GM10248 (cell line): ENCODE measurements around the gene MSI2.

Source experiments
- CTCF ChIA-PET: fragments of 300-600 bp; sonication (Branson Sonifier 250); formaldehyde crosslinking; extraction: SDS; loops from one replicate; lab custom pipeline; 2021; ENCODE audit warnings: antibody characterized with exemption; lab: Yijun Ruan, JAX
- POLR2A ChIA-PET: fragments of 350-650 bp; sonication (Branson Sonifier 250); formaldehyde crosslinking; extraction: SDS; loops from one replicate; lab custom pipeline; 2020; ENCODE audit warnings: antibody characterized with exemption; lab: Yijun Ruan, JAX
- DNase-seq: peaks from one replicate; pipeline ENCODE4 v3.0.0; 2012; ENCODE audit errors: extremely low spot score
- CTCF ChIP-seq: IDR thresholded peaks from 2 replicates; pipeline ENCODE4 v1.5.1; 2012; ENCODE audit warnings: mild to moderate bottlenecking, low read depth; ENCODE audit errors: extremely low read depth, missing control alignments, control extremely low read depth

Gene MSI2

GRCh38 chr17:57234061-57234738, 22.1 kb upstream of the MSI2 start:
- TF ChIP-seq CTCF: no peak
- POLR2A ChIA-PET: no interaction called here
- no peak for DNase-seq
- CTCF ChIA-PET: interaction anchor here (1.7 kb wide), 1 partner anchor 10 kb away, joined by 4 read pairs; no protein-coding TSS in a partner anchor

GRCh38 chr17:57234739-57235092, 21.6 kb upstream of the MSI2 start:
- POLR2A ChIA-PET: no interaction called here
- no peak for TF ChIP-seq CTCF
- CTCF ChIA-PET: interaction anchor here (1.7 kb wide), 1 partner anchor 9 kb away, joined by 4 read pairs; no protein-coding TSS in a partner anchor
- no peak for DNase-seq

- ChIA-PET CTCF (interaction anchor here (1.7 kb wide), 1 partner anchor 9 kb away, joined by 4 read pairs; no protein-coding TSS in a partner anchor), POLR2A (no interaction called here)
Measured at GRCh38 chr17:57235124-57235523, 21.2 kb upstream of the MSI2 start.

GRCh38 chr17:57236686-57237299, 19.5 kb upstream of the MSI2 start:
- DNase-seq: no peak
- POLR2A ChIA-PET: no interaction called here
- CTCF ChIA-PET: interaction anchor here (1.3 kb wide), 1 partner anchor 17 kb away, joined by 3 read pairs; no protein-coding TSS in a partner anchor
- TF ChIP-seq CTCF: no peak

More at GRCh38 chr17:57235124-57235523, 21.2 kb upstream of the MSI2 start:
- DNase-seq: no peak
- TF ChIP-seq CTCF: no peak

- POLR2A ChIA-PET: no interaction called here
- CTCF ChIA-PET: no interaction called here
- DNase-seq: no peak
- no peak for TF ChIP-seq CTCF
Measured at GRCh38 chr17:57240648-57241047, 15.7 kb upstream of the MSI2 start.

GRCh38 chr17:57242148-57242547, 14.2 kb upstream of the MSI2 start:
- ChIA-PET CTCF (interaction anchor here (0.7 to 3.9 kb wide), 23 partner anchors 11 to 505 kb away, joined by 3 to 70 read pairs (median 5); partner anchors contain the start of gene MSI2), POLR2A (no interaction called here)
- no peak for DNase-seq
- no peak for TF ChIP-seq CTCF
